ENCODE measurements around the gene TBC1D21. TPM values are rescaled to one million over a fixed set of nuclear protein-coding genes. Genes with fewer than 3 reads are reported as not detected.

TBC1D21 gene
- total and polyA plus RNA-seq, 10 of the 15 experiments (the other 5 are each of a cell fraction or from before 2014, with no cell fraction given) = not detected

DNA sequence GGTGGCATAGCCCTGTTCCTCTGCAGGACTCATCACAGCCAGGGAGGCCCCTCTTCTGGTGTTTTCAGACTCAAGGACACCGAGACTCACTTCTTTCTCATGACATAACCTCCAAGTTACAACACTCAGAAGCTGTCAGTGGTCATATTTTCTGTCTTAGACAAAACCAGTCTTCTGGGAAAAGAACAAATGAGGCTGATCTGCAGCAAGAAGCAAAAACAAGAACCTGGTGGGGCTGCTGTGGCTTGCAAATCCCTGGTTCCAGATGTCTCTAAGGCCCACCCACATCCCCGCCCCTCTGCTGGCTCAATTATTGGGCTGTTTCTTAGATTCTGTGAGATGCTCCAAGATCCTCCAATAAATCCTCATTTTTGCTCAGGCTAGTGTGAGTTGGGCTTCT is 36.3 kb downstream of the TBC1D21 start:
- DNase-seq (ENCODE audit: low read depth, low spot score) = no peak
- Histone ChIP-seq H3K36me3 (ENCODE audit: control insufficient read depth in 2 of 2, insufficient read depth in 2 of 2, low read length in 1 of 2) (no peaks in the 10 kb centered on the region), H3K9ac (ENCODE audit: control insufficient read depth, insufficient read depth, low read length) (no peak overlapping the region), H3K27ac (ENCODE audit: control insufficient read depth, insufficient read depth) (no peak overlapping the region), H2AFZ (ENCODE audit: control insufficient read depth, low read depth, low read length) (no peak overlapping the region), H3K4me1 (ENCODE audit: control insufficient read depth, insufficient read depth, low read length) (no peaks in the 10 kb centered on the region), H4K20me1 (ENCODE audit: control insufficient read depth, insufficient read depth) (no peaks in the 10 kb centered on the region), H3K4me2 (ENCODE audit: control insufficient read depth, insufficient read depth) (no peak overlapping the region), H3K9me3 (replicated peaks; ENCODE audit: control insufficient read depth, insufficient read depth, low read length) (no peaks in the 10 kb centered on the region), H3K27me3 (replicated peaks in 1 of 2; ENCODE audit: control insufficient read depth in 2 of 2, insufficient read depth in 2 of 2, low read length in 1 of 2) (peaks cover 0 to 6% of the 10 kb centered on the region in 2 experiments; a peak in 2 of 4 replicates), H3K4me3 (no peak overlapping the region), H3K79me2 (ENCODE audit: control insufficient read depth, insufficient read depth, low read length) (no peaks in the 10 kb centered on the region)
- no peak for ATAC-seq
- no peak for FAIRE-seq
- RAD21 ChIA-PET (ENCODE audit: unreplicated experiment) = no interaction called here
- intact Hi-C loops (cut with micrococcal nuclease; ENCODE audit: unreplicated experiment) = no loop called here
- CTCF ChIA-PET = interaction anchor here (0.6 to 8.8 kb wide), 6 partner anchors 11 to 232 kb away, joined by 3 to 116 read pairs (median 4); partner anchors contain the start of gene TBC1D21
- 0% methylated on average over 1 of the region's 2 CpGs for WGBS (ENCODE audit: insufficient coverage, insufficient replicate concordance, low lambda C conversion rate, missing lambda C conversion rate)
- in situ Hi-C loops (cut with MboI) = no loop called here
- no TSS peak for BruUV-seq (replicated peaks)
- SMC1A ChIA-PET (ENCODE audit: uncharacterized antibody, unreplicated experiment) = interaction anchor here (4.8 kb wide), 1 partner anchor 36 kb away, joined by 43 read pairs; the partner anchor contains the start of gene TBC1D21
- TF ChIP-seq MEF2A (IDR thresholded peaks at IDR 0.05; ENCODE audit: insufficient read depth, low read depth, low read length) (no peak), SIX5 (IDR thresholded peaks at IDR 0.05; ENCODE audit: low read depth, low read length, severe bottlenecking) (no peak), TCF3 (IDR thresholded peaks at IDR 0.05; ENCODE audit: borderline replicate concordance, insufficient read depth, low read depth, low read length) (no peak), CBX3 (IDR thresholded peaks at IDR 0.05; ENCODE audit: borderline replicate concordance, low read depth) (no peak), IRF4 (IDR thresholded peaks at IDR 0.05; ENCODE audit: low read depth, low read length) (no peak)
- TF ChIP-seq, protein P1, sequence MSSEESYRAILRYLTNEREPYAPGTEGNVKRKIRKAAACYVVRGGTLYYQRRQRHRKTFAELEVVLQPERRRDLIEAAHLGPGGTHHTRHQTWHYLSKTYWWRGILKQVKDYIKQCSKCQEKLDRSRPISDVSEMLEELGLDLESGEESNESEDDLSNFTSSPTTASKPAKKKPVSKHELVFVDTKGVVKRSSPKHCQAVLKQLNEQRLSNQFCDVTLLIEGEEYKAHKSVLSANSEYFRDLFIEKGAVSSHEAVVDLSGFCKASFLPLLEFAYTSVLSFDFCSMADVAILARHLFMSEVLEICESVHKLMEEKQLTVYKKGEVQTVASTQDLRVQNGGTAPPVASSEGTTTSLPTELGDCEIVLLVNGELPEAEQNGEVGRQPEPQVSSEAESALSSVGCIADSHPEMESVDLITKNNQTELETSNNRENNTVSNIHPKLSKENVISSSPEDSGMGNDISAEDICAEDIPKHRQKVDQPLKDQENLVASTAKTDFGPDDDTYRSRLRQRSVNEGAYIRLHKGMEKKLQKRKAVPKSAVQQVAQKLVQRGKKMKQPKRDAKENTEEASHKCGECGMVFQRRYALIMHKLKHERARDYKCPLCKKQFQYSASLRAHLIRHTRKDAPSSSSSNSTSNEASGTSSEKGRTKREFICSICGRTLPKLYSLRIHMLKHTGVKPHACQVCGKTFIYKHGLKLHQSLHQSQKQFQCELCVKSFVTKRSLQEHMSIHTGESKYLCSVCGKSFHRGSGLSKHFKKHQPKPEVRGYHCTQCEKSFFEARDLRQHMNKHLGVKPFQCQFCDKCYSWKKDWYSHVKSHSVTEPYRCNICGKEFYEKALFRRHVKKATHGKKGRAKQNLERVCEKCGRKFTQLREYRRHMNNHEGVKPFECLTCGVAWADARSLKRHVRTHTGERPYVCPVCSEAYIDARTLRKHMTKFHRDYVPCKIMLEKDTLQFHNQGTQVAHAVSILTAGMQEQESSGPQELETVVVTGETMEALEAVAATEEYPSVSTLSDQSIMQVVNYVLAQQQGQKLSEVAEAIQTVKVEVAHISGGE (CRISPR knock-in tag; IDR thresholded peaks at IDR 0.05) = no peak
- POLR2A ChIA-PET = no interaction called here
